ENCODE data around the gene AKAP8. TPM values are rescaled to one million over a fixed set of nuclear protein-coding genes. Genes with fewer than 3 reads are reported as not detected.

Gene AKAP8
- total RNA-seq, 1 donor from 2014 or later: 28.9 TPM

GRCh38 chr19:15317392-15318071, 62.1 kb downstream of the AKAP8 start:
- Mint-ChIP-seq H3K9me3 (ENCODE audit: unreplicated experiment) (peaks cover 7% of the 10 kb centered on the region), H3K4me3 (ENCODE audit: unreplicated experiment) (no peak overlapping the region), H3K4me1 (ENCODE audit: low read depth, unreplicated experiment) (peaks cover 41% of the 10 kb centered on the region), H3K27me3 (ENCODE audit: unreplicated experiment) (peaks cover 5% of the 10 kb centered on the region), H3K27ac (ENCODE audit: unreplicated experiment) (no peak overlapping the region), H3K36me3 (ENCODE audit: unreplicated experiment) (no peaks in the 10 kb centered on the region)
- TF ChIP-seq CTCF (IDR thresholded peaks at IDR 0.05; ENCODE audit: partially characterized antibody, unreplicated experiment): no peak
- no peak for DNase-seq

- TF ChIP-seq CTCF (IDR thresholded peaks at IDR 0.05; ENCODE audit: partially characterized antibody, unreplicated experiment): no peak
- peaks cover 35% of the 10 kb centered on the region for H3K4me1 Mint-ChIP-seq (ENCODE audit: low read depth, unreplicated experiment)
- H3K27me3 Mint-ChIP-seq (ENCODE audit: unreplicated experiment): peaks cover 6% of the 10 kb centered on the region
- peaks cover 7% of the 10 kb centered on the region for H3K9me3 Mint-ChIP-seq (ENCODE audit: unreplicated experiment)
- no peaks in the 10 kb centered on the region for H3K36me3 Mint-ChIP-seq (ENCODE audit: unreplicated experiment)
- peak overlapping the region; percentile 62 for H3K27ac Mint-ChIP-seq (ENCODE audit: unreplicated experiment)
- no peak overlapping the region for H3K4me3 Mint-ChIP-seq (ENCODE audit: unreplicated experiment)
- no peak for DNase-seq
Measured at GRCh38 chr19:15316498-15316897, 63.1 kb downstream of the AKAP8 start.

GRCh38 chr19:15315101-15315500, 64.5 kb downstream of the AKAP8 start:
- H3K27ac Mint-ChIP-seq (ENCODE audit: unreplicated experiment): peak overlapping the region; percentile 48
- DNase-seq: no peak
- peaks cover 29% of the 10 kb centered on the region for H3K4me1 Mint-ChIP-seq (ENCODE audit: low read depth, unreplicated experiment)

GRCh38 chr19:15313649-15314279, 65.8 kb downstream of the AKAP8 start:
- TF ChIP-seq CTCF (IDR thresholded peaks at IDR 0.05; ENCODE audit: partially characterized antibody, unreplicated experiment): no peak
- peaks cover 38% of the 10 kb centered on the region for H3K4me1 Mint-ChIP-seq (ENCODE audit: low read depth, unreplicated experiment)
- no peak overlapping the region for H3K4me3 Mint-ChIP-seq (ENCODE audit: unreplicated experiment)
- no peak overlapping the region for H3K27ac Mint-ChIP-seq (ENCODE audit: unreplicated experiment)
- H3K36me3 Mint-ChIP-seq (ENCODE audit: unreplicated experiment): no peaks in the 10 kb centered on the region
- H3K9me3 Mint-ChIP-seq (ENCODE audit: unreplicated experiment): peaks cover 10% of the 10 kb centered on the region
- peaks cover 5% of the 10 kb centered on the region for H3K27me3 Mint-ChIP-seq (ENCODE audit: unreplicated experiment)
- no peak for DNase-seq

More at GRCh38 chr19:15315101-15315500, 64.5 kb downstream of the AKAP8 start:
- TF ChIP-seq CTCF (IDR thresholded peaks at IDR 0.05; ENCODE audit: partially characterized antibody, unreplicated experiment): no peak
- Mint-ChIP-seq H3K4me3 (ENCODE audit: unreplicated experiment) (no peak overlapping the region), H3K36me3 (ENCODE audit: unreplicated experiment) (no peaks in the 10 kb centered on the region), H3K9me3 (ENCODE audit: unreplicated experiment) (peaks cover 7% of the 10 kb centered on the region), H3K27me3 (ENCODE audit: unreplicated experiment) (peaks cover 5% of the 10 kb centered on the region)

GRCh38 chr19:15307169-15307568, 72.4 kb downstream of the AKAP8 start:
- H3K4me3 Mint-ChIP-seq (ENCODE audit: unreplicated experiment): no peak overlapping the region
- no peak overlapping the region for H3K27ac Mint-ChIP-seq (ENCODE audit: unreplicated experiment)
- H3K4me1 Mint-ChIP-seq (ENCODE audit: low read depth, unreplicated experiment): peaks cover 28% of the 10 kb centered on the region
- peaks cover 8% of the 10 kb centered on the region for H3K9me3 Mint-ChIP-seq (ENCODE audit: unreplicated experiment)
- no peak for TF ChIP-seq CTCF (IDR thresholded peaks at IDR 0.05; ENCODE audit: partially characterized antibody, unreplicated experiment)
- DNase-seq: no peak
- peaks cover 10% of the 10 kb centered on the region for H3K36me3 Mint-ChIP-seq (ENCODE audit: unreplicated experiment)
- peaks cover 6% of the 10 kb centered on the region for H3K27me3 Mint-ChIP-seq (ENCODE audit: unreplicated experiment)
